HG03469 (cell line): ENCODE data around the gene EFNB2.
A peak's percentile ranks its signal among the peaks of the same experiment; 100 is the strongest.

Experiments used
- ATAC-seq: cut with Tn5 transposase; IDR thresholded peaks from one replicate; pipeline ENCODE4 v1.9.1; 2021; ENCODE audit warnings: mild to moderate bottlenecking, moderate library complexity, moderate number of reproducible peaks; ENCODE audit not compliant: unreplicated experiment

The EFNB2 gene

DNA sequence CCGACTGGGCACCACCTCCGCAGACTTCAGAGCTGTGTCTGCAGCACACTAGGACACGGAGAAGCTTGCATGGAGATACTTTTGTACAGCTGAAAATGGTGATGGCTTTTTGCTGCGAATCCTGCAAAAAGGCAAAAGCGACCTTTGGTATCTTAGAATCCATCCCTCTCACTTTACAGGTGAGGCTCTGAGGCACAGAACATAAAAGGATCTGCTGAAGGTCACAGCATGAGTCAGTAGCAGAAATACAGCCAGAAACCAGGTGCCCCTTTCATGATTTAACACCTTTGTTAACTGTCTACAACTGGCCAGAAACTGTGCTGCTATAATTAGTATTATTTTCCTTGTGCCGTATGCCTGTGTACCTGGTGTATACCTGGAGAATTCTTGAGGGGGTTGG lies 48.3 kb downstream of the EFNB2 start:
- ATAC-seq, result no peak

DNA sequence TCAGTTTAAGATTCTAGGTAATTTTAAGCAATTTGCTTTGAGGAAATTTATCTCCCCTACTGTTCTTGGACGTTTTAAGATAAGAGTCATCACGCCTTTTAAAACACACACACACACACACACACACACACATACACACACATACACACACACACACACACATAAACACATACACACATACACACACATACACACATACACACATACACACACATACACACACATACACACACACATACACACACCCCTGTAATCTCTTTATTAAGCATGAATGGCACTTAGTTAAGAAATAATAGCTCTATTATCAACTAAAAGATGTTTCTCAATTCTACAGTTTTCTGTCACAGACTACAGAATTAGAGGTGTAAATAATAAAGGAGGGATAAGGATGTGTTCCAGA lies 49.2 kb downstream of the EFNB2 start:
- ATAC-seq, result no peak

DNA sequence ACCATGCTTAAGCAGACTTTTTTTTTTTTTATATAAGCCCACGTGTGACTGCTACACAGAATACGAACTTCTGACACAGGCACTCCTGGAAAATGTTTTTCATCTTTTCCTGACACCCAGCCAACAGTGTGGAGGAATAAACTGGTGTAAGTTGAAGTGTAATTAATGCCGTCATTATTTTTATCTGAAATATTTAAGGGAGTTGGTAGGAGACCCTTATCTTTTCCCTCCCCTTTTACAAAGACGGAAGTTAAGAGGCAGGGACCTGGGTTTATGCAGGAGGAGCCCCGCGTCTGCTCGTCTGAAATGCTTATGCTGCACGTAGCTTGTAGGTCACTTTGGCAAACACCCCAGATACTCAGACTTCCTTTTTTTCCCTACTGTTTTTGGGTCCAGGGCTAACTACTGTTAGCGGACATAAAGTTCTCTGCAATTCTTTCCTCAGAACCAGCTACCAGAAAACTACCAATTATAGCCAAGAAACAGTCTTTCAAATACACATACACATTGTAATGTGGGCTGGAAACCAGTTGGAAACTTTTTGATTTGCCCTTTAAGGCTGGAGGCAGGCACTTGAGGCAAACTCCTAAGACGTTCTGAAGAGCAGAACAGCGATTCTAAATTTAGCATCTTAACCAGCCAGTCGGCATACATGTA lies 50.8 kb downstream of the EFNB2 start:
- ATAC-seq, result no peak

DNA sequence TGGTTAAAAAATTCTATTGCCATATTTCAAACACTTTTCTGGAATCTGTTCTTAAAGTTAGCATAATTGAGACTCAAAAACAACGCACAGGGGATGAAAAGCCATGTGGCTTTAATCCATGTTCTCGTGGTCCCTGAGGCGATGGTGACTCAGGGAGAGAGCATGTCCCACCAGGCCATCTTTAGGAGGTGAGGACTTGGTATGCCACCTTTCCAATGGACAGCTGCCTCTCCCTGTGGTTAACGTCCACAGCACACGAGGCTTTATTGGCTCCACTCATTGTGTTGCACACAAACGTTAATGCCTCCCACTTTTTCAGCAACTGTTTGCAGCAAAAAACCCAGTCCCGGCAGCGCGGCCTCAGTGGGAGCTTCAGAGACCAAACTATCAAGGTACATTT lies 51.4 kb downstream of the EFNB2 start:
- ATAC-seq, result no peak

DNA sequence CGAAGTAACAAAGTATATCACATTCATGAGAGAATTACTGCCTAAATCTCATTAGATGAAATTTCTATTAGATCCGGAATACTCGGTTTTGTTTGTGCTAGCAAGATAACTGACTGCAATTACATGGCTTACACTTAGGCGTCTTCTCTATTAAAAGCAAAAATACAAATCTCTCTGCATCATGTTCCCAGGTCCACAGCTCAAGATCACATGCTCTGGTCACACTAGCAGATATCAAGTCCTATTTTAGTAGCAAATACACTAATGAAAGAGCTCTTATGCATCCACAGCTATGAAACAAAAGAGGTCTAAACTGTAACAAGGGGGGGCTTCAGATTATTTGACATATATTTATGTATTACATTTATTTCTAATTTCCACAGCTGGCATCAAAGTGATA lies 53.5 kb downstream of the EFNB2 start:
- no peak for ATAC-seq

DNA sequence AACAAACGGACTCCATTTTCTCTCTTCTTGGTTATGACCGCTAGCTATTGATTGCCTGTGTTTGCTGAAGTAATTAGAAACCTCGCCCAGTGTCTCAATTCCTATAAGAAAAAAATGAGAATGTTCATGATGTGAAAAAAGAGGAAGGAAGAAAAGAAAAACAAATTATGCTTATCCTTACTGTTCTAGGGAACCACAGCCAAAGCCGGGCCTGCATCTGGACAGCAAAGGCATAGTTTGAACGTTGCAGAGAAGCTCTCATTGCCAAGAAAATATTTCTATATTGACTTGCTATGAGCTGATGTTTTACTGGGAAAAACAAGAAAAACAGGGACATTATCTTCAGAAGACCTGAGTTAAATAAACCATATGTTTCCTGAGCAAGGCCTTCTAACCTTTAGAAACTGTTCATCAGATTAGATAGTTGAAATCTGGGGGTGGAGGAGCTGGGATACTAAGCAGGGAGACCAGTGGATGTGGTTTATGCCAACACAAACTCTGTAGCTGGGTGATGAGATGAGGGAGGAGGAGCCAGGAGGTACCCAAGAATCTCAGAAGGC lies 55.0 kb downstream of the EFNB2 start:
- no peak for ATAC-seq

DNA sequence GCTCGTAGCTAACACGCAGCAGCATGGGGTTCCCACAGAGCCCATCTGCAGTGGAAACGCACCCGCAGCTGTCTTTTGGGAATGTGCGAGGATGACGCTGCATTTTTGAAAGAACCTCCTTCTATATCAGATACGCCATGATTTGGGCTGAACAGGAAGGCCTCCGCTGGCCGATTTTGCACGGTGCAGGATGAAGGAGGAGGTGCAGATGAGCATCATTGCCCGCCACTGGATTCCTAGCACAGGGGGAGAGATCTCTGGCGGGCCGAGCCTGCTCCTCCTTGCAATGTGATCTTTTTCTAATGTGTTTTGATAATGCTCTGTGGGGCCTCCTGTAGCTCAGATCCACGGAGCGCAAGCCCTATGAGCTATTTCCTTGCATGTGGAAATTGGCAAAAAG lies 55.5 kb downstream of the EFNB2 start:
- no peak for ATAC-seq

DNA sequence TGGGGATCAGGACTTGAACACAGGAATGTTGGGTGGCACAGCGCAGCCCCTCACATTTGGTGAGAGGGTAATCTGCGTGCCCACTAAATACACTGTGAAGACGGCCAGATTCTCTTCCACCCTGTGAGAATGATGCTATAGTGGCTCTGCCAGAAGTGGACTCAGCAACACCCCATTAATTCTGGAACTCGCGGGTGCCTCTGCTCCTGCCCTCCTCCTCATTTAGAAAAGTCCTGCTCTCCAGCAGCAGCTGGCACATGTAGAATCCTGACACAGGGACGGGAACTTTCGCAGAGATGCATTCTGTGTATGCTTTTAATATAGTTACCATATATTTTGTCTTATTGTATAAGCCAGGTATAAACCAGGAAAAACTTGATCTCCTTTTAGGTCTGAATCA lies 57.3 kb downstream of the EFNB2 start:
- ATAC-seq, result no peak

DNA sequence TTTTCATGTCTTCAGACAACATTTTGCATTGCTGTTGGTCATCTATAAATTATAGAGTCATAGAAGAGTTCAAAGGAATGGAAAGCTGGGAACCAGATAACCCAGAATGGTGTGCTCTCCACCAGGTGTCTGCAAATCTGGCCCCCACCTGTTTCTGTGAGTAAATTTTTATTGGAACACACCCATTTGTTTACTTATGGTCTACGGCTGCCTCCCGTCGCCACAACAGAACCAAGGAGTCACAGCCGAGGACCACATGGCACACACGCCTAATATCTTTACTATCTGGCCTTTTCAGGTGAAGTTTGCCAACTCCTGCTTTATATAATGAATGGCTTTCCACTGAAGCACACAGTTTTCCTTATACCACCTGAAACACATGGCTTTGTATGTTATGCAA lies 58.2 kb downstream of the EFNB2 start:
- no peak for ATAC-seq

DNA sequence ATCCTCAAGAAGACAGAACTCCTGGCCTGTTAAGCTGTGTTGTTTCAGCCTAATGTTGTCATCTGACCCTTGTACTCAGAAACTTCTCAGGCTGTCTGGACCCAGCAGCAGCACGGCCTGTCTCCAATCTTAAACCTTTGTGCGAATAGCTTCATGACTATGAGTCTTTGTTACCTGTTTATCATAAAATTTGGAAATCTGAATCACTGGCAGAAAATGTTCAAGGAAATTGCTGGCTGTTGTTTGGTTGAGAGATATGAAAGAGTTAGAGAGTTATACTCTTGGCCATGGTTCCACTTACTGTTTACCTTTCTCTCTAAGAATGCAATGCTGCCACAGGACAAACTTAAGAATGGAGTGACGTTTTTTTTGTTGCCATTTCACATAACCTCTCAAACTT lies 59.6 kb downstream of the EFNB2 start:
- ATAC-seq, result no peak

DNA sequence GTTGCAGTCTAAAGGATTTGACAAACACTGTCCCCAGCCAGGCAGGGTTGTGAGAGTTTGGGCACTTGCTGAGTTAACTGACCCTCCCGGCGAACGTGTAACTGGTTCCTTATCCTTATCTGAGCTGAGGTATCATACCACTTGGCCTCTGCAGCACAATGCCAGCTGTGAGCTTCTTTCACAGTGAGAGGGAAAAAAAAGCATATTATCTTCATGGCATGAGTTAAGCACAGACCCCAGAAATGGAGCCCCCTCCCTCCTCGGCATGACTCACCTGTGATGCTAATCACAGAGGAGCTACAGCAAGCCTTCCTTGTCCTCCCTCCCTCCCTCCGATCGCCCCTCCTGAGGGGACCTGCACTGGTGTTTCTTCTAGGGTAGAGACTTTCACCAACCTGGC lies 60.5 kb downstream of the EFNB2 start:
- ATAC-seq, result no peak

DNA sequence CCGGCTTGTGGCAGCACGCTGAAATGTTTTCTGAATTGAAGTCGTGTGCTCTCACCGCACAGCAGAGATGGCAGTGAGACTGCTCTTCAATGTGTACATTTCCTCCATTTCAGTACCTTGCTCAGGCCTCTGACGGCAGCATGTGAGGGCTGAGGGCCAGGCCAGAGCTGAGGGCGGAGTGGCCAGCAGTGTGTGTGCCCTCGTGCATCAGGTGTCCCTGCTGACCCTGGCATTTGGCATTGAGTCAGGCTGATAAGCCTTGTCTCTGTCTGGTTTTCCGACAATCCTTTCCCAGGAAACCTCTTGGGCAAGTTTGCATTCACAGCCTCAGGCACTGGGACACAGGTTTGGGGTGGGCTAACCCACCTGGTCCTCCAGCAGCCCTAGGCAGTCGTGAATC lies 62.3 kb downstream of the EFNB2 start:
- ATAC-seq, result no peak

DNA sequence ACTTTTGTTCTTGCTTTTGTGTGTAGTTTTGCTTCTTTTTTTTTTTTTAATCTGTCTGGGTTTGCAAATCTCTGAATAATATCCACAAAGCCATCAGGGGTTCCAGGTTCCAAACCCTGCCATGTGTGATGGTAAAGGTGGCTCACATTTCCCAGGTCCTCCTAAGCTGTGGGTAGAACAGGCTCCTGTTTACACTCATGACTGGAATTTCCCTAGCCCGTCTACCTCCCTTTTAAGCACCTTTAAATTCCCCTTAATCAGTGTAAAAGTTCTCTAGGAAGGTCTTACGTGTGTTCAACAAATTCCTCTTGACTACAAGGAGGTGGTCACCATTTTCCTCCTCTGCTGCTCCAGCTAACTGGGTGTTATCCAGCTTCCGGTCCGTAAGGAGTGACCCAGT lies 62.8 kb downstream of the EFNB2 start:
- no peak for ATAC-seq

DNA sequence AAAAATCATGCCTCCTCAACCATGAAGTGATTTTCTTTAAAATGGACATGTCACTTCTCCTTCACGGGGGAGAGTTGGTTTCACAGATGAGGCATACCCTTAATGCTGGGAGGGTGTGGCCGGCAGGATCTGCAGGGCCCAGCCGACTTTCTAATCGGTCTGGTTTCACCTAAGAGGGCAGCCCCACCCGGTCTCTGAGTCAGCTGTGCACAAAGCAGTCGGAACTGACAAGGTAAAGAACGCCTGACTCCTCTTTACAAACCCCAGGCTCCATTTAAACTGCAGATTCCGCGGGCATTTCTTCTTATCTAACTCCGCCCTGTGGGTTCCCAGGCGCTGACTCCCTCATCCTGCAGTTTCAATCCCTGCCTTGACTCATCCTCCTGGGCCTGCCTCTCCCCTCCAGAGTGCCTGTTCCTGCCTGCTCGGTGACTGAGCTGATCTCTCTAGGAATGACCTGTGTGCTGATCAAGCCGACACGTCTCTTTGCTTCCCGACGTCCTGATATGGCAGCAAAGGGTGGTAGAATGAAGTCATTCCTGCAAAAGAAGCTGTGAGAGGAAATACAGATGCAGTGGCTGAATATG lies 63.4 kb downstream of the EFNB2 start:
- peak; percentile 77 for ATAC-seq

DNA sequence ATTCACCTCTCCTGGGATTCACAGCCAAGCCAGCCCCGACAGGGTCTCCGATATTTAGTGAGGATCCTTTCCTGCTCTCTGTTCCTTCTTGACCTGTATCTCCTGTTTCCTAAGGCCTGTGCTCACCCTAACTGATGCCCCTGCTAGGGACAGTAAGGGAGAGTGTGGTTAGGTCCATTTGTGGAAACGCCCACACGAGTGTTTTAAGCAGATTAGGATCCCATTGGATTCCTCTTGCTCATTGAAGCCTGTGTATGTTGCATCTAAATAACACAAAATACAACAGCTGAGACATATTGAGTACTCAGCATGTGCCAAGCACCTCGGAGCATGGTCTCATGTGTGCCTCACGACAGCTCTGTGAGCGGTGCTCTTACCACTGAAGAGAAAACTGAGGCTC lies 64.9 kb downstream of the EFNB2 start:
- ATAC-seq, result no peak

DNA sequence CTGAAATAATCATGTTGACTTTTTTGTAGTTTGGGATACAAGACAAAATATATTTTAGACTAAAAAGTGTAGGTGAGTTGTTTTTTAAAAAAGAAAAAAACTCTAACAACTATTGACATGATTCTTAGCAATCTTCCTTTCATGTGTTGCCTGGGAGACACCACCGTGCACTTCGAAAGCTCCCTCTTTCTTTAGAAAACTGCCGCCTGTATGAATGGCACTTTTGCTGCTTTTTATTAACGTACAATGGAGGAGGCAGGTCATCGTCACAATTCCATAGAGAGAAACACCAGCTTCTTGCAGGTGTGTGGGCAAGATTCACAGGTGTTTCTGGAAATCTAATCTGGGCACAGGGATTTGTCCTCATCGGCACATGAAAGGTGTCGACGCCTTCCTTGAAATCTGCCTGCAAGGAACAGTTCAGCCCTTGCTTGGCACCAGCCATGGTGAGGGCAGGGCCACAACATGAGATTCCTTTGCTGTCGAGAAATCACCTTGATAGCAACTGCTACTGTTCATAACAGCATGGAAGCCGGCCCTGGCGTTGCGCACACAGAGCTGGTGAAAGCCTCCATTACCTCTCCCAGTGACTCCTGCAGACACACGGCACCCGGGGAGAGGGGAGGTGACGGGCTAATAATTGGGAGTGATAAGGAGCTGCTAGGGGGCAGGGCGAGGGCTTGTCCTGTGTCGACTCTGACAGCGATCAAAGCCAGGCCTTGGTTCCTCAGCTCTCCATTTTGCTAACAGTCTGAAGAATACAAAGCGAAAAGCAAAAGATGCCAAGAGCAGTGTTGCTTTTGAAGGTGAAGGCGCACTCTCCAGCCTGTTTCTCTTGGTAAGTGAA lies 66.5 kb downstream of the EFNB2 start:
- ATAC-seq, result no peak

DNA sequence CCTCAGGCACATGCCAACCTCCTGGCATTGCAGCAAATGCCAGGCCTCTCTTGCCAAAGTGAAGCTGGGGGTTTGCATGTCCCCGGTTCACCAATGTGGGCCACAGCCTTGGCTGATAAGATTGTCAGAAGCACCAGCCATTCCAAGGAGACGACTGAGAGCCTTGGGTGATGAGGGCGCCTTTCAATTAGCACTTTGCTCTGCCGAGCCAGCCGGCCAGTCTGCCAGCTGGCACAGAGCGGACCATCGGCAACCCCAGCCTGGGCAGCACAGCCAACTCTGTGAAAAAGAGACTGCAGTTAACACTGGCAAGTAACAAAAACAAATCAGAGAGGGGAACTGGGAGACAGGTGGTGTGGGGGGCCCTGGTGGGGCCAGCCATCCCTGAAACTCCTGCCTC lies 67.3 kb downstream of the EFNB2 start:
- no peak for ATAC-seq

DNA sequence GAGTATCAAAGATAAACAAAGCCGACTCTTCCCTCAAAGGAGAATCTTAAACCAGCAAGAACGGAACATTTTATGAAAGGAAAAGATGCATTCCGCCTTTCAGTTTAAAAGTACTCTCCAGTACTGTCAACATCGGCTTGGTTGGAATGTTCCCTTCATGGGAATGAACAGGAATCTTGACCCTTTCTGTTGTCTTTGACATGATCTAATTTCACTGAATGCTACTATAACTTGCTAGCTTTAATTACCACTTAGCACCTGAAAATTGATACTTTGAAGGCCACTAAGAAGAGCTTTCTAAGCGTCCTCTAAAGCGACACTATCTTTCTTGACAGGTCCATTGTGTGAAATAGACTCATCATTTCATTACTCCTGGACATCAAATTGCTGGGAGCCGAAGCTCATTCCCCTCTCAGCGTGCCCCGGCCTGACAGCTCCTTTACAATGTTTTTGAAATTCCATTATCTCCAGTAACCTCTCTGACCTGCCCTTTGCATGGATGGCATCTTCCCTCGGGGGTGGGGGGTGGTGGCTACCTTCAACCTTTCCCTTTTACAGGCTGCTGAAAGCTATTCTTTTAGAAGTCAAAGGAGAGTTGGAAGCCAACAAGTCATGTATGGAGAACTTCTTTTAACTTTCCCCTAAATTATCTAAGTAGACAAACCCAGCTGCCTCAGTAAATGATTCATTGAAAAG lies 67.9 kb downstream of the EFNB2 start:
- ATAC-seq, result no peak

DNA sequence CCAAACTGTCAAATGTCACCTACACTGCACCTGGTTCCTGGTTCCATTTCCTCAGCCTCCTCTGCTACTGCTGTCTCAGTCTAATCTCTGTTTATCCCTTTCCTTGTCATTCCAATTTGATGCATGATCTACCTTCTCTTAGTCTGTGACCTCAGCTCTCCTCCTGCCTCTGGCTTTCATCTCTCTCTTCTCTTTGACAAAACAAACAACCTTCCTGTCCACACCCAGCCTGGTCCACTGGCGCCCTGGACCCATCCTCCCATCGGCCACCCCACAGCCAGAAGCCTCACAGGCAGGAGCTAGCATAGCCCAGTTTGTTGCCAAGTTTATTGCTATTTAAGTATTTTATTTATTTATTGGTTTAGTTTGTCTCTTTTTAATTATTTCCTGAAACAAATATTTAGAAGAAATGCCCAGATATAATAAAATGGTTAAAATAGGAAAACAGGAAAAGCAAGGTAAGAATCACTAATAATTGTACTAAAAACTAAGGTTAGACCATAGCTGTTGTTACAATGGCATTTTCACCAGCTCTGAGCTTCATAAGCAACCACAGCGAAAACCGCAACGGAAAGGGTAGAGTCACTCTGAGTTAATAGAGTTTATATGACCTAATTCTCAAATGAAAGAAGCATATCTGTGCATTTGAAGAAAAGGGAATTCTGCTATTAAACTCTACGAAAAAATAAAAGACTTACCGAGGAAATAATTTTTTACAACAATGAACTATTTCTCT lies 68.6 kb downstream of the EFNB2 start:
- ATAC-seq, result no peak

DNA sequence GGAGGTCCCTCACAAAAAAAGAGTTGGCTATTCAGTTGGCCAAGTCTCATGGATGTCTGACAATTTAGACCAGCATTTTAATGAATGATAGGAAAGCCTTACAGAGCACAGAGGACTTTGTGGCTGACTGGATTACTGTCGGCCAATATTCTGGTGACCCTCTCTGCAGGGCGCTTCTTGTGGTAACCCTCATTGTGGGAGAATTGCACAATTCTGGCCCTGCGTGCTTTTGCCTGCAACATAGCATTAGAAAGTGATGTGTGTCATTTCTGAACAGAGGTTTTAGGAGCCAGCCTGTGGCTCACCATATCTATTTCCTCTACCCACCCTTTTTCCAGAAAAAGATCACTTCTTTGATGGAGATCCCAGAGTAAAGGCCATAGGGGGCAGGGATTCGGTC lies 71.4 kb downstream of the EFNB2 start:
- ATAC-seq, result no peak

DNA sequence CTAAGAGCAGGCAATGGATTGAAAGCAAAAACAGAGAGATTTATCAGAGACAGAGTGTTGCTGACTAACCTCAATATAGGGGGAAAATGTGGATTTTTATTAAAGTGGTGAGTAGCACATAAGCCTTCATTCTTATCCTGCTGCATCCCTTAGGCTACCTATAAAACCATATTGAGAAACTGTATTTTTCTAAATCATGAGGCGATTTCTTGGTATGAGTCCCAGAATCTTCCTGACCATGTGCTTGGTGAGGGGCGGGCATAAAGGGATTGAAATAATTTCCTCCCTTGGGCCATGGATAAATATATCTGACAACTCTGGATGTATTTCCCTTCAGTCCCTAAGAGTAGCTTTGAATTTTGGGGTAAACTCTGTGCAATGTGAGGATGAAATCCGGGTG lies 72.8 kb downstream of the EFNB2 start:
- ATAC-seq, result no peak
